ENCODE data around the gene GPR82. TPM values are rescaled to one million over a fixed set of nuclear protein-coding genes. Genes with fewer than 3 reads are reported as not detected.

Gene GPR82
- total RNA-seq, 1 experiment from 2014 or later = not detected

Other genes with a start within 250 kb of the GPR82 start
- gene GPR34, start 35.2 kb upstream of the GPR82 start, total RNA-seq (2014; rRNA removed; shearing (Covaris generic)) = not detected in 2 replicates
- 14.1 and 40.6 TPM in 2 replicates for gene CASK, start 199.4 kb downstream of the GPR82 start, total RNA-seq (2014; rRNA removed; shearing (Covaris generic))